Measurements from ENCODE around the gene ATXN10.

GRCh38 chr22:45781966-45782365 lies 110.3 kb downstream of the ATXN10 start:
- TF ChIP-seq CTCF (IDR thresholded peaks at IDR 0.05; ENCODE audit: insufficient read depth, low read length, poor library complexity, severe bottlenecking) (no peak), EZH2phosphoT487 (conservative IDR thresholded peaks at IDR 0.05; ENCODE audit: low read length) (no peak)
